HCT116 (cell line): ENCODE data around the gene RAB36. TPM values are rescaled to one million over a fixed set of nuclear protein-coding genes. Genes with fewer than 3 reads are reported as not detected.

Source experiments
- ATAC-seq: fragments of 200-7000 bp; cut with Tn5 transposase; 2 replicates; pipeline ENCODE4 v1.9.1; 2020; ENCODE audit warnings: mild to moderate bottlenecking, moderate library complexity
- BruUV-seq: library from RNA; stranded (reverse); fragments of 400-500 nt; replicated peaks from 2 replicates; lab custom pipeline; 2021; lab: Mats Ljungman, UMichigan
- CTCF ChIA-PET: fragments of 300-600 bp; sonication (Branson Sonifier 250); formaldehyde crosslinking; loops from one replicate; lab custom pipeline; 2021; ENCODE audit warnings: antibody characterized with exemption; lab: Charles Lee
- POLR2A ChIA-PET: fragments of 300-600, 350-600 bp; sonication (Branson Sonifier 250); formaldehyde crosslinking; loops from one replicate; lab custom pipeline; 2021; ENCODE audit warnings: antibody characterized with exemption; lab: Charles Lee
- RAD21 ChIA-PET, 2 experiments: fragments of 300-600 bp; sonication (Branson Sonifier 250); formaldehyde crosslinking; loops; one replicate each; lab custom pipeline; 2023; ENCODE audit warnings: low total read pairs in 2 of 2; ENCODE audit not compliant: uncharacterized antibody in 2 of 2, unreplicated experiment in 2 of 2, low non-redundant PET in 1 of 2; lab: Charles Lee
- DNase-seq: peaks from one replicate; pipeline ENCODE4 v3.0.0-alpha.2; 2010; ENCODE audit warnings: low read depth, low spot score
- H2AFZ ChIP-seq: fragments of 200-600 bp; shearing (Covaris generic), sonication (generic); 2 replicates; pipeline ENCODE4 v1.6.1; 2017; ENCODE audit warnings: low read depth, mixed run types, mixed read lengths, antibody characterized with exemption, low read length; ENCODE audit not compliant: poor library complexity, severe bottlenecking
- H3K27ac ChIP-seq: 2 replicates; pipeline ENCODE4 v1.5.1; 2012; ENCODE audit warnings: low read depth, low read length
- H3K27me3 ChIP-seq: fragments of 200-600 bp; sonication (generic); 2 replicates; pipeline ENCODE4 v1.6.1; 2016; ENCODE audit warnings: mixed run types, low read length, mixed read lengths; ENCODE audit not compliant: insufficient read depth
- H3K36me3 ChIP-seq, 2 experiments: fragments of 200-500 bp in 1 of 2; fragments of 200-600 bp in 1 of 2; sonication (Bioruptor generic) in 1 of 2; sonication (generic) in 1 of 2; 2 replicates each; pipeline versions ENCODE4 v1.5.1 to v1.6.1; 2014 to 2016; ENCODE audit warnings: low read length in 2 of 2, inconsistent platforms in 1 of 2, mixed read lengths in 1 of 2, mixed run types in 1 of 2; ENCODE audit not compliant: insufficient read depth in 2 of 2, control insufficient read depth in 1 of 2
- H3K4me1 ChIP-seq, 2 experiments: fragments of 200-600 bp in 1 of 2; sonication (generic) in 1 of 2; 2 replicates each; pipeline versions ENCODE4 v1.5.1 to v1.6.1; 2012 to 2017; ENCODE audit warnings: low read length in 2 of 2, inconsistent platforms in 1 of 2, mild to moderate bottlenecking in 1 of 2, mixed read lengths in 1 of 2, mixed run types in 1 of 2, moderate library complexity in 1 of 2; ENCODE audit not compliant: insufficient read depth in 2 of 2, control insufficient read depth in 1 of 2
- H3K4me2 ChIP-seq: fragments of 200-600 bp; sonication (generic); 2 replicates; pipeline ENCODE4 v1.6.1; 2017; ENCODE audit warnings: mixed run types, low read length, mixed read lengths
- H3K4me3 ChIP-seq, 2 experiments: fragments of 200-600 bp in 1 of 2; sonication (generic) in 1 of 2; replicated peaks in 1 of 2; 2 replicates each; pipeline ENCODE4 v1.5.1; 2011 to 2016; ENCODE audit warnings: low read length in 2 of 2, control low read depth in 1 of 2, low read depth in 1 of 2, mild to moderate bottlenecking in 1 of 2, mixed read lengths in 1 of 2, mixed run types in 1 of 2
- H3K79me2 ChIP-seq: fragments of 200-600 bp; sonication (generic); 2 replicates; pipeline ENCODE4 v1.6.1; 2017; ENCODE audit warnings: mild to moderate bottlenecking, mixed run types, low read length, moderate library complexity, mixed read lengths; ENCODE audit not compliant: insufficient read depth
- H3K9ac ChIP-seq: fragments of 200-600 bp; sonication (generic); 2 replicates; pipeline ENCODE4 v1.6.1; 2016; ENCODE audit warnings: low read length, mixed read lengths
- H3K9me2 ChIP-seq: fragments of 200-600 bp; sonication (generic), shearing (Covaris generic); 2 replicates; pipeline ENCODE4 v1.6.1; 2017; ENCODE audit warnings: mixed run types, mild to moderate bottlenecking, moderate library complexity; ENCODE audit not compliant: insufficient read depth
- H3K9me3 ChIP-seq, 2 experiments: fragments of 200-500 bp in 1 of 2; fragments of 200-600 bp in 1 of 2; sonication (Bioruptor generic) in 1 of 2; sonication (generic) in 1 of 2; 2 replicates each; pipeline ENCODE4 v1.6.1; 2014 to 2017; ENCODE audit warnings: low read length in 2 of 2, mixed read lengths in 2 of 2, inconsistent platforms in 1 of 2, low read depth in 1 of 2, mild to moderate bottlenecking in 1 of 2, mixed run types in 1 of 2, moderate library complexity in 1 of 2; ENCODE audit not compliant: control insufficient read depth in 1 of 2, insufficient read depth in 1 of 2
- H4K20me1 ChIP-seq: fragments of 200-600 bp; sonication (generic), shearing (Covaris generic); 2 replicates; pipeline ENCODE4 v1.6.1; 2017; ENCODE audit warnings: mixed run types, mild to moderate bottlenecking, moderate library complexity; ENCODE audit not compliant: insufficient read depth
- ATF3 ChIP-seq: IDR thresholded peaks from 2 replicates; pipeline ENCODE4 v1.6.1; 2012
- CEBPB ChIP-seq: IDR thresholded peaks from 2 replicates; pipeline ENCODE4 v1.6.1; 2012; ENCODE audit warnings: low read depth
- CTCF ChIP-seq, 3 experiments: fragments of 200-600 bp in 1 of 3; sonication (generic) in 1 of 3; IDR thresholded peaks in 2 of 3; conservative IDR thresholded peaks in 1 of 3; 2 replicates each; pipeline ENCODE4 v1.5.1; 2012 to 2017; ENCODE audit warnings: low read depth in 2 of 3, low read length in 2 of 3, antibody characterized with exemption in 1 of 3, borderline replicate concordance in 1 of 3, control low read depth in 1 of 3, mild to moderate bottlenecking in 1 of 3, mixed read lengths in 1 of 3, mixed run types in 1 of 3, moderate library complexity in 1 of 3; ENCODE audit not compliant: insufficient read depth in 1 of 3
- EGR1 ChIP-seq: IDR thresholded peaks from 2 replicates; pipeline ENCODE4 v1.6.1; 2012; ENCODE audit warnings: low read depth
- ELF1 ChIP-seq: IDR thresholded peaks from 2 replicates; pipeline ENCODE4 v1.6.1; 2012; ENCODE audit warnings: low read depth, borderline replicate concordance
- EZH2 ChIP-seq: fragments of 200-600 bp; sonication (generic); IDR thresholded peaks from 2 replicates; pipeline ENCODE4 v1.6.1; 2017; ENCODE audit warnings: antibody characterized with exemption, mixed run types
- EZH2phosphoT487 ChIP-seq: fragments of 200-600 bp; IDR thresholded peaks from 2 replicates; pipeline ENCODE4 v1.6.1; 2018; ENCODE audit warnings: antibody characterized with exemption, borderline replicate concordance
- FOSL1 ChIP-seq: IDR thresholded peaks from 2 replicates; pipeline ENCODE4 v1.6.1; 2012; ENCODE audit warnings: low read depth
- MAX ChIP-seq: IDR thresholded peaks from 2 replicates; pipeline ENCODE4 v1.6.1; 2012
- POLR2A ChIP-seq: IDR thresholded peaks from 2 replicates; pipeline ENCODE4 v1.7.0; 2011; ENCODE audit warnings: borderline replicate concordance; ENCODE audit not compliant: insufficient read depth, insufficient read length; ENCODE audit errors: extremely low read depth
- POLR2AphosphoS5 ChIP-seq: IDR thresholded peaks from 2 replicates; pipeline ENCODE4 v1.6.1; 2011; ENCODE audit warnings: mild to moderate bottlenecking, low read depth, low read length, moderate library complexity
- RAD21 ChIP-seq: IDR thresholded peaks from 2 replicates; pipeline ENCODE4 v1.6.1; 2012; ENCODE audit warnings: low read depth, mild to moderate bottlenecking
- REST ChIP-seq: IDR thresholded peaks from 2 replicates; pipeline ENCODE4 v1.6.1; 2012; ENCODE audit warnings: low read depth
- SRF ChIP-seq: IDR thresholded peaks from 2 replicates; pipeline ENCODE4 v1.6.1; 2012; ENCODE audit warnings: low read depth
- TCF7L2 ChIP-seq: IDR thresholded peaks from 2 replicates; pipeline ENCODE4 v1.7.0; 2011; ENCODE audit warnings: borderline replicate concordance, inconsistent platforms; ENCODE audit not compliant: insufficient read depth, insufficient read length; ENCODE audit errors: extremely low read depth
- YY1 ChIP-seq: IDR thresholded peaks from 2 replicates; pipeline ENCODE4 v1.6.1; 2011; ENCODE audit warnings: low read length, low read depth, moderate library complexity, mild to moderate bottlenecking; ENCODE audit not compliant: insufficient replicate concordance; ENCODE audit errors: extremely low read depth
- ZBTB33 ChIP-seq: IDR thresholded peaks from 2 replicates; pipeline ENCODE4 v1.6.1; 2011; ENCODE audit warnings: mild to moderate bottlenecking, low read length, moderate library complexity; ENCODE audit not compliant: insufficient replicate concordance; ENCODE audit errors: extremely low read depth
- ZNF274 ChIP-seq: fragments of 200-500 bp; sonication (Bioruptor generic); IDR thresholded peaks from 2 replicates; pipeline ENCODE4 v1.6.1; 2014; ENCODE audit warnings: mild to moderate bottlenecking, low read depth, low read length, inconsistent platforms
- intact Hi-C: fragments of 100-400 bp; cut with micrococcal nuclease; formaldehyde crosslinking; loops from 2 replicates; pipeline ENCODE4 v1.10.0; 2022
- total RNA-seq: library from RNA; stranded (reverse); gene quantifications from one replicate; pipeline ENCODE4 v1.2.1, GENCODE V29; 2021; ENCODE audit not compliant: unreplicated experiment

Gene RAB36
- total RNA-seq, 1 experiment from 2014 or later: 6.1 TPM

GRCh38 chr22:23177197-23177596, 31.9 kb downstream of the RAB36 start:
- Histone ChIP-seq H3K4me3 (no peak overlapping the region), H3K9ac (no peak overlapping the region), H3K9me2 (no peaks in the 10 kb centered on the region), H3K36me3 (no peaks in the 10 kb centered on the region), H4K20me1 (no peaks in the 10 kb centered on the region), H3K9me3 (peaks cover 14 to 18% of the 10 kb centered on the region in 2 experiments; a peak in 2 of 4 replicates), H3K4me2 (no peak overlapping the region), H3K79me2 (peaks cover 10% of the 10 kb centered on the region), H3K27ac (no peak overlapping the region), H2AFZ (no peak overlapping the region), H3K4me1 (peaks cover 16 to 31% of the 10 kb centered on the region in 2 experiments), H3K27me3 (no peaks in the 10 kb centered on the region)
- BruUV-seq: no TSS peak
- ATAC-seq: no peak
- DNase-seq: no peak
- POLR2A ChIA-PET: no interaction called here
- CTCF ChIA-PET: interaction anchor here (4.3 kb wide), 1 partner anchor 105 kb away, joined by 59 read pairs; no protein-coding TSS in a partner anchor
- TF ChIP-seq POLR2A (no peak), SRF (no peak), CEBPB (no peak), MAX (no peak), YY1 (no peak), POLR2AphosphoS5 (no peak), EZH2phosphoT487 (no peak), EGR1 (no peak), RAD21 (no peak), ELF1 (no peak), CTCF (IDR thresholded peaks at IDR 0.05 in 2 of 3, conservative IDR thresholded peaks at IDR 0.05 in 1 of 3; ENCODE audit: borderline replicate concordance in 1 of 3, insufficient read depth in 1 of 3, low read depth in 2 of 3, low read length in 2 of 3) (no peak), REST (no peak), ATF3 (no peak), FOSL1 (no peak), ZNF274 (no peak), TCF7L2 (no peak), EZH2 (no peak), ZBTB33 (no peak)
- RAD21 ChIA-PET: no interaction called here
- intact Hi-C loops: loop anchor here (5.0 kb wide), 1 partner anchor 210 kb away; no protein-coding TSS in a partner anchor
